Fibroblast of lung (primary cell): ENCODE results near the gene MTREX. TPM values are rescaled to one million over a fixed set of nuclear protein-coding genes. Genes with fewer than 3 reads are reported as not detected.
"Not testable (repeated sequence)": the region's sequence is repeated elsewhere in the genome, so short reads cannot be mapped to it uniquely, and the experiment has no call there.

ENCODE experiments used
- DNase-seq, 2 donors: peaks; one replicate each; pipeline versions ENCODE4 v3.0.0 to v3.0.0-alpha.2; 2010; ENCODE audit warnings: low read depth in 2 of 2
- H2AFZ ChIP-seq: 2 replicates; pipeline ENCODE4 v1.5.1; 2012; ENCODE audit warnings: low read length, control low read depth, inconsistent platforms
- H3K27ac ChIP-seq: 2 replicates; pipeline ENCODE4 v1.5.1; 2011; ENCODE audit warnings: low read length, control low read depth; ENCODE audit not compliant: insufficient read depth
- H3K27me3 ChIP-seq: 2 replicates; pipeline ENCODE4 v1.5.1; 2011; ENCODE audit warnings: mild to moderate bottlenecking, low read length; ENCODE audit not compliant: control insufficient read depth, insufficient read depth
- H3K36me3 ChIP-seq: 2 replicates; pipeline ENCODE4 v1.5.1; 2011; ENCODE audit warnings: low read length; ENCODE audit not compliant: control insufficient read depth, insufficient read depth
- H3K4me1 ChIP-seq: 2 replicates; pipeline ENCODE4 v1.5.1; 2011; ENCODE audit warnings: low read length; ENCODE audit not compliant: control insufficient read depth, insufficient read depth; ENCODE audit errors: extremely low read depth
- H3K4me2 ChIP-seq: 2 replicates; pipeline ENCODE4 v1.5.1; 2011; ENCODE audit warnings: low read length, control low read depth; ENCODE audit not compliant: insufficient read depth; ENCODE audit errors: extremely low read depth
- H3K4me3 ChIP-seq, 4 experiments: fragments of 200-600 bp in 1 of 4; sonication (generic) in 1 of 4; replicated peaks in 1 of 4; 2 replicates each; pipeline ENCODE4 v1.5.1; 2011 to 2016; ENCODE audit warnings: low read length in 4 of 4, low read depth in 3 of 4, mild to moderate bottlenecking in 3 of 4, control low read depth in 2 of 4, inconsistent platforms in 1 of 4, mixed read lengths in 1 of 4; ENCODE audit not compliant: insufficient read depth in 1 of 4; ENCODE audit errors: control extremely low read depth in 1 of 4
- H3K79me2 ChIP-seq: 2 replicates; pipeline ENCODE4 v1.5.1; 2012; ENCODE audit warnings: mild to moderate bottlenecking, low read length, inconsistent platforms; ENCODE audit not compliant: control insufficient read depth, insufficient read depth
- H3K9ac ChIP-seq: 2 replicates; pipeline ENCODE4 v1.5.1; 2011; ENCODE audit warnings: mild to moderate bottlenecking, low read length, control low read depth; ENCODE audit not compliant: insufficient read depth
- H3K9me3 ChIP-seq: 2 replicates; pipeline ENCODE4 v1.5.1; 2012; ENCODE audit warnings: low read depth, low read length; ENCODE audit not compliant: control insufficient read depth, insufficient read depth
- H4K20me1 ChIP-seq: 2 replicates; pipeline ENCODE4 v1.5.1; 2011; ENCODE audit warnings: low read length; ENCODE audit not compliant: control insufficient read depth, insufficient read depth; ENCODE audit errors: extremely low read depth
- CTCF ChIP-seq, 2 donors: IDR thresholded peaks in 1 of 2; conservative IDR thresholded peaks in 1 of 2; 1 replicate in 1 of 2; 2 replicates in 1 of 2; pipeline ENCODE4 v1.5.1; 2011 to 2012; ENCODE audit warnings: low read length in 2 of 2, control low read depth in 1 of 2, inconsistent platforms in 1 of 2, low read depth in 1 of 2, mild to moderate bottlenecking in 1 of 2
- EZH2 ChIP-seq: IDR thresholded peaks from 2 replicates; pipeline ENCODE4 v1.5.1; 2012; ENCODE audit warnings: low read length, control low read depth, mild to moderate bottlenecking; ENCODE audit errors: missing control alignments
- polyA plus RNA-seq, 2 donors: library from polyadenylated mRNA; depleted of rRNA in 1 of 2; stranded (reverse) in 1 of 2; unstranded in 1 of 2; fragments of >200 nt; gene quantifications; 2 replicates each; pipeline ENCODE4 v1.2.1, GENCODE V29; 2011 to 2012; ENCODE audit warnings: missing spikeins in 1 of 2
- total RNA-seq: library from RNA; depleted of rRNA; stranded (reverse); fragments of >200 nt; gene quantifications from 2 replicates; pipeline ENCODE4 v1.2.1, GENCODE V29; 2014

Gene MTREX
- total and polyA plus RNA-seq, 2 donors (not counting 1 experiment from before 2014, with no cell fraction given) = 54.1 to 85.7 TPM

DNA sequence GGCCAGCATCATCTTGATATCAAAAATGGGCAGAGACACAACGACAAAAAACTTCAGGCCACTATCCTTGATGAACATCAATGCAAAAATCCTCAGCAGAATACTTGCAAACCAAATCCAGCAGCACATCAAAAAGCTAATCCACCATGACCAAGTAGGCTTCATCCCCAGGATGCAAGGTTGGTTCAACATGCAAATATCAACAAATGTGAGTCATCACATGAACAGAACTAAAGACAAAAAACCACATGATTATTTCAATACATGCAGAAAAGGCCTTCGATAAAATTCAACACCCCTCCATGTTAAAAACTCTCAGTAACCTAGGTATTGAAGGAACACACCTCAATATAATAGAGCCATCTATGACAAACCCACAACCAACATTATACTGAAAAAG lies 8.5 kb downstream of the MTREX start:
- H3K79me2 ChIP-seq = peaks cover 64% of the 10 kb centered on the region
- H3K4me3 ChIP-seq = no peak overlapping the region
- no peak overlapping the region for H2AFZ ChIP-seq
- no peaks in the 10 kb centered on the region for H3K4me1 ChIP-seq
- no peaks in the 10 kb centered on the region for H4K20me1 ChIP-seq
- no peaks in the 10 kb centered on the region for H3K9me3 ChIP-seq
- H3K27me3 ChIP-seq = no peaks in the 10 kb centered on the region
- no peak overlapping the region for H3K9ac ChIP-seq
- TF ChIP-seq EZH2 (no peak), CTCF (conservative IDR thresholded peaks at IDR 0.05 in 1 of 2, IDR thresholded peaks at IDR 0.05 in 1 of 2; ENCODE audit: low read depth in 1 of 2, low read length in 2 of 2) (no peak)
- no peaks in the 10 kb centered on the region for H3K36me3 ChIP-seq
- DNase-seq = no peak
- no peak overlapping the region for H3K4me2 ChIP-seq
- H3K27ac ChIP-seq = no peak overlapping the region

DNA sequence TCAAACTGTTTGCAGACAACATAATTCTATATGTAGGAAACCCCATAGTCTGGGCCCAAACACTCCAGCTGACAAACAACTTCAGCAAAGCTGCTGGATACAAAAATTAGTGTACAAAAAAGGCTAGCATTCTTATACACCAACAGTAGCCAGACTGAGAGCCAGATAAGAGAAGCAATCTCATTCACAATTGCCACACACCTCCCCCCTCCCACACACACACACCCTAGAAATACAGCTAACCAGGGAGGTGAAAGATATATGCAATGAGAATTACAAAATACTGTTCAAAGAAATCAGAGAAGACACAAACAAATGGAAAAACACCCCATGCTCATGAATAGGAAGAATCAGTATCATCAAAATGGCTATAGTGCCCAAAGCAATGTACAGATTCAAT lies 9.0 kb downstream of the MTREX start:
- DNase-seq = no peak
- H3K4me1 ChIP-seq = no peaks in the 10 kb centered on the region
- TF ChIP-seq CTCF (conservative IDR thresholded peaks at IDR 0.05 in 1 of 2, IDR thresholded peaks at IDR 0.05 in 1 of 2; ENCODE audit: low read depth in 1 of 2, low read length in 2 of 2) (no peak), EZH2 (no peak)
- H3K27ac ChIP-seq = no peak overlapping the region
- no peak overlapping the region for H2AFZ ChIP-seq
- no peaks in the 10 kb centered on the region for H3K9me3 ChIP-seq
- peaks cover 64% of the 10 kb centered on the region for H3K79me2 ChIP-seq
- H3K36me3 ChIP-seq = no peaks in the 10 kb centered on the region
- no peaks in the 10 kb centered on the region for H3K27me3 ChIP-seq
- no peak overlapping the region for H3K4me2 ChIP-seq
- H4K20me1 ChIP-seq = no peaks in the 10 kb centered on the region
- H3K9ac ChIP-seq = no peak overlapping the region
- no peak overlapping the region for H3K4me3 ChIP-seq

GRCh38 chr5:55318237-55318636 lies 10.4 kb downstream of the MTREX start:
- H3K79me2 ChIP-seq = peaks cover 56% of the 10 kb centered on the region
- not testable (repeated sequence) for H3K4me3 ChIP-seq, H3K36me3 ChIP-seq, H3K9ac ChIP-seq, DNase-seq, H3K27me3 ChIP-seq, H3K27ac ChIP-seq, H3K4me2 ChIP-seq, H3K9me3 ChIP-seq, H2AFZ ChIP-seq, H4K20me1 ChIP-seq, H3K4me1 ChIP-seq

GRCh38 chr5:55319491-55319890 lies 11.7 kb downstream of the MTREX start:
- H2AFZ ChIP-seq = no peak overlapping the region
- TF ChIP-seq EZH2 = no peak
- TF ChIP-seq CTCF (conservative IDR thresholded peaks at IDR 0.05 in 1 of 2, IDR thresholded peaks at IDR 0.05 in 1 of 2; ENCODE audit: low read depth in 1 of 2, low read length in 2 of 2) = no peak
- H3K4me3 ChIP-seq = no peak overlapping the region
- no peak overlapping the region for H3K9ac ChIP-seq
- no peak for DNase-seq
- no peaks in the 10 kb centered on the region for H3K4me1 ChIP-seq
- no peaks in the 10 kb centered on the region for H3K36me3 ChIP-seq
- no peak overlapping the region for H3K4me2 ChIP-seq
- H3K27ac ChIP-seq = no peak overlapping the region
- no peaks in the 10 kb centered on the region for H4K20me1 ChIP-seq
- H3K27me3 ChIP-seq = no peaks in the 10 kb centered on the region
- H3K79me2 ChIP-seq = peaks cover 43% of the 10 kb centered on the region
- no peaks in the 10 kb centered on the region for H3K9me3 ChIP-seq
